ENCODE measurements around the gene IL4. TPM values are rescaled to one million over a fixed set of nuclear protein-coding genes. Genes with fewer than 3 reads are reported as not detected.

The IL4 gene
- total RNA-seq, 2 experiments from 2014 or later, result not detected

GRCh38 chr5:132663771-132664695 lies 9.8 kb upstream of the IL4 start:
- ChIA-PET CTCF (no interaction called here), POLR2A (no interaction called here)
- ATAC-seq (ENCODE audit: poor library complexity), result no peak
- Histone ChIP-seq H3K4me1 (ENCODE audit: insufficient read depth, low read length) (peaks cover 22% of the 10 kb centered on the region), H3K36me3 (ENCODE audit: insufficient read depth, low read length) (no peaks in the 10 kb centered on the region), H3K9me3 (ENCODE audit: control insufficient read depth in 1 of 2, insufficient read depth in 1 of 2, low read length in 2 of 2) (no peaks in the 10 kb centered on the region), H3K27ac (ENCODE audit: low read depth in 1 of 2, low read length in 2 of 2) (peak overlapping the region in 1 of 2 donors; percentile 57), H3K27me3 (ENCODE audit: control insufficient read depth in 1 of 2, insufficient read depth in 2 of 2, low read length in 2 of 2) (no peaks in the 10 kb centered on the region), H3K4me3 (ENCODE audit: low read length) (no peak overlapping the region)
- Mint-ChIP-seq H3K4me3 (no peak overlapping the region), H3K27me3 (peaks cover 3% of the 10 kb centered on the region), H3K27ac (no peak overlapping the region), H3K9me3 (no peaks in the 10 kb centered on the region), H3K36me3 (ENCODE audit: low read depth) (no peaks in the 10 kb centered on the region), H3K4me1 (ENCODE audit: low read depth) (no peaks in the 10 kb centered on the region)
- no peak for TF ChIP-seq CTCF (IDR thresholded peaks at IDR 0.05)
- intact Hi-C loops (cut with DNase I, micrococcal nuclease), result no loop called here
- peak in 1 of 14 experiments; percentile 62 for DNase-seq

GRCh38 chr5:132664696-132665209 lies 9.0 kb upstream of the IL4 start:
- ChIA-PET POLR2A (no interaction called here), CTCF (no interaction called here)
- Histone ChIP-seq H3K4me1 (ENCODE audit: insufficient read depth, low read length) (peaks cover 22% of the 10 kb centered on the region), H3K27ac (ENCODE audit: low read depth in 1 of 2, low read length in 2 of 2) (no peak overlapping the region), H3K9me3 (ENCODE audit: control insufficient read depth in 1 of 2, insufficient read depth in 1 of 2, low read length in 2 of 2) (no peaks in the 10 kb centered on the region), H3K4me3 (ENCODE audit: low read length) (no peak overlapping the region), H3K27me3 (ENCODE audit: control insufficient read depth in 1 of 2, insufficient read depth in 2 of 2, low read length in 2 of 2) (no peaks in the 10 kb centered on the region), H3K36me3 (ENCODE audit: insufficient read depth, low read length) (no peaks in the 10 kb centered on the region)
- no peaks in the 10 kb centered on the region for H3K4me1 Mint-ChIP-seq (ENCODE audit: low read depth)
- no peaks in the 10 kb centered on the region for H3K9me3 Mint-ChIP-seq
- TF ChIP-seq CTCF (IDR thresholded peaks at IDR 0.05), result no peak
- ATAC-seq (ENCODE audit: poor library complexity) (no peak), DNase-seq (no peak)
- no peaks in the 10 kb centered on the region for H3K36me3 Mint-ChIP-seq (ENCODE audit: low read depth)
- H3K4me3 Mint-ChIP-seq, result no peak overlapping the region
- no peak overlapping the region for H3K27ac Mint-ChIP-seq
- no peaks in the 10 kb centered on the region for H3K27me3 Mint-ChIP-seq
- intact Hi-C loops (cut with DNase I, micrococcal nuclease), result no loop called here

- Histone ChIP-seq H3K4me1 (ENCODE audit: insufficient read depth, low read length) (peaks cover 22% of the 10 kb centered on the region), H3K27me3 (ENCODE audit: control insufficient read depth in 1 of 2, insufficient read depth in 2 of 2, low read length in 2 of 2) (no peaks in the 10 kb centered on the region), H3K27ac (ENCODE audit: low read depth in 1 of 2, low read length in 2 of 2) (no peak overlapping the region), H3K9me3 (ENCODE audit: control insufficient read depth in 1 of 2, insufficient read depth in 1 of 2, low read length in 2 of 2) (no peaks in the 10 kb centered on the region), H3K4me3 (ENCODE audit: low read length) (no peak overlapping the region), H3K36me3 (ENCODE audit: insufficient read depth, low read length) (no peaks in the 10 kb centered on the region)
- DNase-seq (no peak), ATAC-seq (ENCODE audit: poor library complexity) (no peak)
- POLR2A ChIA-PET, result no interaction called here
- CTCF ChIA-PET, result no interaction called here
- no peak overlapping the region for H3K4me3 Mint-ChIP-seq
- no peaks in the 10 kb centered on the region for H3K9me3 Mint-ChIP-seq
- H3K27me3 Mint-ChIP-seq, result no peaks in the 10 kb centered on the region
- TF ChIP-seq CTCF (IDR thresholded peaks at IDR 0.05), result no peak
- intact Hi-C loops (cut with DNase I, micrococcal nuclease), result no loop called here
- H3K27ac Mint-ChIP-seq, result no peak overlapping the region
- no peaks in the 10 kb centered on the region for H3K36me3 Mint-ChIP-seq (ENCODE audit: low read depth)
- no peaks in the 10 kb centered on the region for H3K4me1 Mint-ChIP-seq (ENCODE audit: low read depth)
Measured at GRCh38 chr5:132665574-132666080, 8.2 kb upstream of the IL4 start.
